B cell (primary cell): ENCODE results near the gene SPATA20. TPM values are rescaled to one million over a fixed set of nuclear protein-coding genes. Genes with fewer than 3 reads are reported as not detected.

Experiments
- ATAC-seq: fragments of 200-7000 bp; cut with Tn5 transposase; one replicate; pipeline ENCODE4 v1.10.0; 2021; ENCODE audit warnings: low read depth, mild to moderate bottlenecking, moderate number of reproducible peaks, moderate library complexity
- CTCF ChIA-PET: fragments of 350-600 bp; sonication (Branson Sonifier 250); formaldehyde crosslinking; loops from one replicate; lab custom pipeline; 2021; ENCODE audit warnings: antibody characterized with exemption, inconsistent platforms; lab: Charles Lee
- POLR2A ChIA-PET: fragments of 350-600 bp; sonication (Branson Sonifier 250); formaldehyde crosslinking; loops from one replicate; lab custom pipeline; 2021; ENCODE audit warnings: antibody characterized with exemption; lab: Charles Lee
- DNase-seq: peaks from one replicate; pipeline ENCODE4 v3.0.0; 2013
- H2AFZ ChIP-seq: 2 replicates; pipeline ENCODE4 v1.6.1; 2012; ENCODE audit warnings: mild to moderate bottlenecking, low read depth, low read length; ENCODE audit not compliant: insufficient read depth, poor library complexity, severe bottlenecking
- H3K27ac ChIP-seq, 2 donors: 1 replicate in 1 of 2; 2 replicates in 1 of 2; pipeline ENCODE4 v1.5.1; 2012 to 2013; ENCODE audit warnings: low read length in 2 of 2, mild to moderate bottlenecking in 2 of 2, moderate library complexity in 1 of 2
- H3K27me3 ChIP-seq, 4 experiments: fragments of 200-600 bp in 1 of 4; sonication (generic) in 1 of 4; replicated peaks in 1 of 4; 1 replicate in 2 of 4; 2 replicates in 2 of 4; pipeline versions ENCODE4 v1.6.1 to v1.7.0; 2013 to 2016; ENCODE audit warnings: low read length in 3 of 4, mild to moderate bottlenecking in 2 of 4, mixed read lengths in 1 of 4, moderate library complexity in 1 of 4; ENCODE audit not compliant: insufficient read depth in 4 of 4, control insufficient read depth in 3 of 4; ENCODE audit errors: control extremely low read depth in 1 of 4
- H3K36me3 ChIP-seq, 2 experiments: replicated peaks in 1 of 2; 1 replicate in 1 of 2; 2 replicates in 1 of 2; pipeline versions ENCODE4 v1.6.1 to v1.7.1; 2013; ENCODE audit warnings: low read length in 1 of 2; ENCODE audit not compliant: insufficient read depth in 2 of 2, control insufficient read depth in 1 of 2; ENCODE audit errors: control extremely low read depth in 1 of 2, extremely low read depth in 1 of 2
- H3K4me1 ChIP-seq, 2 donors: fragments of 200-600 bp in 1 of 2; sonication (generic) in 1 of 2; 1 replicate in 1 of 2; 2 replicates in 1 of 2; pipeline versions ENCODE4 v1.5.1 to v1.6.1; 2013 to 2017; ENCODE audit warnings: low read length in 2 of 2; ENCODE audit not compliant: control insufficient read depth in 2 of 2, insufficient read depth in 2 of 2
- H3K4me2 ChIP-seq: replicated peaks from 2 replicates; pipeline ENCODE3; 2012; ENCODE audit warnings: mild to moderate bottlenecking, low read depth, low read length; ENCODE audit not compliant: poor library complexity, severe bottlenecking
- H3K4me3 ChIP-seq, 5 experiments: fragments of 200-600 bp in 1 of 5; sonication (generic) in 1 of 5; 1 replicate in 3 of 5; 2 replicates in 2 of 5; pipeline versions ENCODE4 v1.5.1 to v1.7.0; 2011 to 2016; ENCODE audit warnings: low read length in 4 of 5, mild to moderate bottlenecking in 4 of 5, low read depth in 2 of 5, control low read depth in 1 of 5, moderate library complexity in 1 of 5; ENCODE audit not compliant: insufficient read depth in 1 of 5; ENCODE audit errors: control extremely low read depth in 1 of 5, extremely low read depth in 1 of 5
- H3K79me2 ChIP-seq: fragments of 200-600 bp; sonication (generic); one replicate; pipeline ENCODE4 v1.6.0; 2016; ENCODE audit warnings: low read length; ENCODE audit not compliant: control insufficient read depth, insufficient read depth
- H3K9ac ChIP-seq: fragments of 200-600 bp; sonication (generic); 2 replicates; pipeline ENCODE4 v1.6.1; 2017; ENCODE audit warnings: mild to moderate bottlenecking, low read length, moderate library complexity
- H3K9me3 ChIP-seq, 3 donors: one replicate each; pipeline versions ENCODE4 v1.6.1 to v1.7.1; 2013; ENCODE audit warnings: low read length in 2 of 3; ENCODE audit not compliant: control insufficient read depth in 2 of 3, insufficient read depth in 1 of 3; ENCODE audit errors: control extremely low read depth in 1 of 3
- H4K20me1 ChIP-seq: 2 replicates; pipeline ENCODE4 v1.6.0; 2012; ENCODE audit warnings: mild to moderate bottlenecking, low read length; ENCODE audit not compliant: insufficient read depth, control insufficient read depth, poor library complexity, severe bottlenecking
- H3K27ac Mint-ChIP-seq: one replicate; pipeline ENCODE4 v1.8.0; 2021; ENCODE audit warnings: mixed read lengths
- H3K27me3 Mint-ChIP-seq: one replicate; pipeline ENCODE4 v1.8.0; 2021; ENCODE audit warnings: mixed read lengths
- H3K4me1 Mint-ChIP-seq: one replicate; pipeline ENCODE4 v1.8.0; 2021; ENCODE audit warnings: mixed read lengths
- H3K4me3 Mint-ChIP-seq: one replicate; pipeline ENCODE4 v1.8.0; 2021; ENCODE audit warnings: mixed read lengths
- H3K9me3 Mint-ChIP-seq: one replicate; pipeline ENCODE4 v1.8.0; 2022; ENCODE audit warnings: mixed read lengths; ENCODE audit not compliant: insufficient read depth
- EZH2 ChIP-seq: IDR thresholded peaks from 2 replicates; pipeline ENCODE4 v1.6.1; 2012; ENCODE audit warnings: borderline replicate concordance, low read depth, mild to moderate bottlenecking, moderate library complexity, low read length; ENCODE audit not compliant: insufficient read depth, poor library complexity, severe bottlenecking
- WGBS: methylation state at CpG from one replicate; pipeline ENCODE4 v1.1.5; 2013; ENCODE audit warnings: missing lambda C conversion rate; ENCODE audit not compliant: insufficient coverage; 5-methylcytosine and 5-hydroxymethylcytosine counted together
- intact Hi-C: fragments of 100-400 bp; cut with micrococcal nuclease; formaldehyde crosslinking; loops from one replicate; pipeline ENCODE4 v1.10.0; 2022
- polyA plus RNA-seq: library from polyadenylated mRNA; depleted of rRNA; stranded (reverse); fragments of >200 nt; gene quantifications from 2 replicates; pipeline ENCODE4 v1.2.3, GENCODE V29; 2012
- total RNA-seq, 2 donors: library from RNA; stranded (reverse); fragments of 120-200 nt in 1 of 2; gene quantifications; 1 replicate in 1 of 2; 2 replicates in 1 of 2; pipeline versions ENCODE4 v1.2.3 to v1.2.4, GENCODE V29; 2013 to 2022
- TF ChIP-seq, protein P1 (sequence below): fragments of 200-600 bp; IDR thresholded peaks from one replicate; pipeline ENCODE4 v1.8.0; 2022; ENCODE audit warnings: antibody characterized with exemption, mild to moderate bottlenecking

SPATA20 gene
- total and polyA plus RNA-seq, 2 donors (not counting 1 experiment from before 2014, with no cell fraction given) = 61.7 to 68.5 TPM

DNA sequence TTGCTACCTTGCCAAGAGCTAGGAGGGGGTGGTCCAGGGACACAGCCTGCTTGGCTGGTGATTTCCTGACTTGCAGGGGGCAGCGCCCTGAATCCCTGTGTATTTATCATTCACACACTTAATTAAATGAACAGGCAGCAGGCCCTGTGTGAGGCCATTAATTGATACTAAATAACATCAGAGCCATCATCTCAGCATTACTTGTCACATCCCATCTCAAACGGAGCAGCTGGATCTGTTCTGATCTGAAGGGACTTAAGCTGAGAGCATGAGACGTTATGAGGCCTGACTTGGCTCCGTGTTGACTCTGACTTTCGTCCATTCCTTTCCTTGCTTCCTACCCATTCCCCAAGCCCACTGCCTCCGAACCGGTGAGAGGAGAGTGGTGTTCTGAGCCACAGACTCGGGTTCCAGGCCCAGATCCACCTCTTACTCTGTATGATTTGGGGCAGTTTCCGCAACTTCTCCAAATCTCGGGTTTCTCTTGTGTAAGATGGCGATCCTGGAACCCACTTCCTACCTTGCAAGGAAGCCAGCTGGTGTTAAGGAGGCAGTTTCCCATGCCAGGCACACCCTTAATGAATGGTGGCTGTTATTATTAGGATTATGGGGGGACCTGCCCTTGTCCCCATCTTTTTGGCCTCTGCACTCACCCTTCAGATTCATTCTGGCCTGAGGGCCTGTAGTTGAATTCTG is 47.3 kb downstream of the SPATA20 start:
- H3K9ac ChIP-seq = no peak overlapping the region
- intact Hi-C loops = no loop called here
- ATAC-seq (no peak), DNase-seq (no peak)
- no peak overlapping the region for H3K27ac Mint-ChIP-seq
- H3K4me3 Mint-ChIP-seq = no peak overlapping the region
- H3K27ac ChIP-seq = no peak overlapping the region
- H3K4me2 ChIP-seq = no peak overlapping the region
- H3K27me3 ChIP-seq = peaks cover 0 to 4% (median 0%) of the 10 kb centered on the region in 4 experiments
- POLR2A ChIA-PET = no interaction called here
- H3K79me2 ChIP-seq = no peaks in the 10 kb centered on the region
- no peaks in the 10 kb centered on the region for H3K9me3 Mint-ChIP-seq
- no peaks in the 10 kb centered on the region for H4K20me1 ChIP-seq
- no peak overlapping the region for H3K4me3 ChIP-seq
- no peaks in the 10 kb centered on the region for H3K4me1 ChIP-seq
- CTCF ChIA-PET = no interaction called here
- no peak for TF ChIP-seq EZH2
- TF ChIP-seq, protein P1, sequence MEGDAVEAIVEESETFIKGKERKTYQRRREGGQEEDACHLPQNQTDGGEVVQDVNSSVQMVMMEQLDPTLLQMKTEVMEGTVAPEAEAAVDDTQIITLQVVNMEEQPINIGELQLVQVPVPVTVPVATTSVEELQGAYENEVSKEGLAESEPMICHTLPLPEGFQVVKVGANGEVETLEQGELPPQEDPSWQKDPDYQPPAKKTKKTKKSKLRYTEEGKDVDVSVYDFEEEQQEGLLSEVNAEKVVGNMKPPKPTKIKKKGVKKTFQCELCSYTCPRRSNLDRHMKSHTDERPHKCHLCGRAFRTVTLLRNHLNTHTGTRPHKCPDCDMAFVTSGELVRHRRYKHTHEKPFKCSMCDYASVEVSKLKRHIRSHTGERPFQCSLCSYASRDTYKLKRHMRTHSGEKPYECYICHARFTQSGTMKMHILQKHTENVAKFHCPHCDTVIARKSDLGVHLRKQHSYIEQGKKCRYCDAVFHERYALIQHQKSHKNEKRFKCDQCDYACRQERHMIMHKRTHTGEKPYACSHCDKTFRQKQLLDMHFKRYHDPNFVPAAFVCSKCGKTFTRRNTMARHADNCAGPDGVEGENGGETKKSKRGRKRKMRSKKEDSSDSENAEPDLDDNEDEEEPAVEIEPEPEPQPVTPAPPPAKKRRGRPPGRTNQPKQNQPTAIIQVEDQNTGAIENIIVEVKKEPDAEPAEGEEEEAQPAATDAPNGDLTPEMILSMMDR = no peak
- no peaks in the 10 kb centered on the region for H3K36me3 ChIP-seq
- H3K27me3 Mint-ChIP-seq = peaks cover 14% of the 10 kb centered on the region
- 82% methylated on average over 6 of the region's 11 CpGs for WGBS
- no peaks in the 10 kb centered on the region for H3K4me1 Mint-ChIP-seq
- H3K9me3 ChIP-seq = peaks cover 0 to 3% (median 0%) of the 10 kb centered on the region in 3 donors
- no peak overlapping the region for H2AFZ ChIP-seq

GRCh38 chr17:50594892-50595291 is 47.9 kb downstream of the SPATA20 start:
- peaks cover 0 to 2% (median 0%) of the 10 kb centered on the region in 3 donors for H3K9me3 ChIP-seq
- intact Hi-C loops = no loop called here

More at GRCh38 chr17:50594892-50595291, 47.9 kb downstream of the SPATA20 start:
- no peak overlapping the region for H3K4me3 Mint-ChIP-seq
- Histone ChIP-seq H3K9ac (no peak overlapping the region), H3K4me3 (no peak overlapping the region), H3K4me2 (no peak overlapping the region), H3K27ac (no peak overlapping the region), H4K20me1 (no peaks in the 10 kb centered on the region), H3K27me3 (peaks cover 0 to 4% (median 0%) of the 10 kb centered on the region in 4 experiments), H3K4me1 (no peaks in the 10 kb centered on the region), H2AFZ (no peak overlapping the region), H3K79me2 (no peaks in the 10 kb centered on the region), H3K36me3 (no peaks in the 10 kb centered on the region)
- no peaks in the 10 kb centered on the region for H3K4me1 Mint-ChIP-seq
- no peak for ATAC-seq
- 94% methylated on average over 16 of the region's 21 CpGs for WGBS
- TF ChIP-seq EZH2 = no peak
- TF ChIP-seq, protein P1 = no peak
- no peak overlapping the region for H3K27ac Mint-ChIP-seq
- no peak for DNase-seq
- CTCF ChIA-PET = no interaction called here
- POLR2A ChIA-PET = no interaction called here
- H3K27me3 Mint-ChIP-seq = peaks cover 14% of the 10 kb centered on the region
- no peaks in the 10 kb centered on the region for H3K9me3 Mint-ChIP-seq
